ENCODE data around the gene TARBP1. TPM values are rescaled to one million over a fixed set of nuclear protein-coding genes. Genes with fewer than 3 reads are reported as not detected.

Gene TARBP1
- total and polyA plus RNA-seq, 4 donors = 11.2 to 48.7 (median 29.9) TPM

- no peak for ATAC-seq (ENCODE audit: insufficient read depth, low FRiP score)
- Histone ChIP-seq H3K4me3 (no peak overlapping the region), H3K9ac (ENCODE audit: insufficient read depth in 1 of 2, low read length in 2 of 2) (no peak overlapping the region), H3K4me1 (ENCODE audit: control insufficient read depth in 5 of 5, insufficient read depth in 5 of 5, low read length in 5 of 5) (peaks cover 0 to 2% (median 0%) of the 10 kb centered on the region in 5 donors), H3K27me3 (ENCODE audit: control insufficient read depth in 3 of 3, insufficient read depth in 3 of 3, low read length in 2 of 3) (no peaks in the 10 kb centered on the region), H3K27ac (ENCODE audit: low read depth in 1 of 2, low read length in 1 of 2) (no peak overlapping the region), H3K9me3 (ENCODE audit: control insufficient read depth in 4 of 4, insufficient read depth in 3 of 4, low read length in 3 of 4) (peaks cover 0 to 9% (median under 1%) of the 10 kb centered on the region in 4 donors), H3K36me3 (ENCODE audit: control insufficient read depth in 4 of 4, insufficient read depth in 4 of 4, low read length in 4 of 4) (peaks cover 3 to 9% (median 5%) of the 10 kb centered on the region in 4 donors)
- DNase-seq = no peak
- TF ChIP-seq, protein P1, sequence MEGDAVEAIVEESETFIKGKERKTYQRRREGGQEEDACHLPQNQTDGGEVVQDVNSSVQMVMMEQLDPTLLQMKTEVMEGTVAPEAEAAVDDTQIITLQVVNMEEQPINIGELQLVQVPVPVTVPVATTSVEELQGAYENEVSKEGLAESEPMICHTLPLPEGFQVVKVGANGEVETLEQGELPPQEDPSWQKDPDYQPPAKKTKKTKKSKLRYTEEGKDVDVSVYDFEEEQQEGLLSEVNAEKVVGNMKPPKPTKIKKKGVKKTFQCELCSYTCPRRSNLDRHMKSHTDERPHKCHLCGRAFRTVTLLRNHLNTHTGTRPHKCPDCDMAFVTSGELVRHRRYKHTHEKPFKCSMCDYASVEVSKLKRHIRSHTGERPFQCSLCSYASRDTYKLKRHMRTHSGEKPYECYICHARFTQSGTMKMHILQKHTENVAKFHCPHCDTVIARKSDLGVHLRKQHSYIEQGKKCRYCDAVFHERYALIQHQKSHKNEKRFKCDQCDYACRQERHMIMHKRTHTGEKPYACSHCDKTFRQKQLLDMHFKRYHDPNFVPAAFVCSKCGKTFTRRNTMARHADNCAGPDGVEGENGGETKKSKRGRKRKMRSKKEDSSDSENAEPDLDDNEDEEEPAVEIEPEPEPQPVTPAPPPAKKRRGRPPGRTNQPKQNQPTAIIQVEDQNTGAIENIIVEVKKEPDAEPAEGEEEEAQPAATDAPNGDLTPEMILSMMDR (IDR thresholded peaks at IDR 0.05; ENCODE audit: control extremely low read depth, extremely low read depth) = no peak
- 84 to 86% methylated on average over 6 of the region's 6 CpGs for WGBS, 2 donors
Measured at GRCh38 chr1:234437423-234438171, 41.4 kb downstream of the TARBP1 start.

DNA sequence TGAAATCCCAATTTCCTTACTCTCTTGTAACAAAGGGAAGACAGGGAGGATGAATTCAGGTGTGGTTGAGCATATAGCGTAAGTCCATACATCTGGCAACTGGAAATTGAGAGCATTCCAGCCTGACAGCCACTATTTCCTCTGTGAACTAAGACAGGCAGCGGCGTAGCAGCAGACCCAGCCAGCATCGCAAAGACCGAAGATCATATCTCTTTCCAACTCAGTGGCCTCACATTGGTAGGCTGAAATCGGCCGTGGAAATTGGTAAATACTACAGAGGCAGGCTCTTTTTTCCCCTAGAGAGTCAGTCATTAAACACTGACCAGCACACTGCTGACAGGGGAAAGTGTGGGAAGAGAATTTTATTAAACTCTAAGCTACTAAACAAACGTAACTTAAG, 43.4 kb downstream of the TARBP1 start:
- Histone ChIP-seq H3K9ac (ENCODE audit: insufficient read depth in 1 of 2, low read length in 2 of 2) (no peak overlapping the region), H3K4me1 (ENCODE audit: control insufficient read depth in 5 of 5, insufficient read depth in 5 of 5, low read length in 5 of 5) (peaks cover 0 to 2% (median 0%) of the 10 kb centered on the region in 5 donors), H3K27me3 (ENCODE audit: control insufficient read depth in 3 of 3, insufficient read depth in 3 of 3, low read length in 2 of 3) (no peaks in the 10 kb centered on the region), H3K4me3 (no peak overlapping the region), H3K36me3 (ENCODE audit: control insufficient read depth in 4 of 4, insufficient read depth in 4 of 4, low read length in 4 of 4) (peaks cover 2 to 9% (median 8%) of the 10 kb centered on the region in 4 donors), H3K9me3 (ENCODE audit: control insufficient read depth in 4 of 4, insufficient read depth in 3 of 4, low read length in 3 of 4) (peaks cover 0 to 3% (median 0%) of the 10 kb centered on the region in 4 donors), H3K27ac (ENCODE audit: low read depth in 1 of 2, low read length in 1 of 2) (no peak overlapping the region)
- 84 to 87% methylated on average over 8 of the region's 8 CpGs for WGBS, 2 donors
- ATAC-seq (ENCODE audit: insufficient read depth, low FRiP score) (no peak), DNase-seq (no peak)
- TF ChIP-seq, protein P1 (IDR thresholded peaks at IDR 0.05; ENCODE audit: control extremely low read depth, extremely low read depth) = no peak

DNA sequence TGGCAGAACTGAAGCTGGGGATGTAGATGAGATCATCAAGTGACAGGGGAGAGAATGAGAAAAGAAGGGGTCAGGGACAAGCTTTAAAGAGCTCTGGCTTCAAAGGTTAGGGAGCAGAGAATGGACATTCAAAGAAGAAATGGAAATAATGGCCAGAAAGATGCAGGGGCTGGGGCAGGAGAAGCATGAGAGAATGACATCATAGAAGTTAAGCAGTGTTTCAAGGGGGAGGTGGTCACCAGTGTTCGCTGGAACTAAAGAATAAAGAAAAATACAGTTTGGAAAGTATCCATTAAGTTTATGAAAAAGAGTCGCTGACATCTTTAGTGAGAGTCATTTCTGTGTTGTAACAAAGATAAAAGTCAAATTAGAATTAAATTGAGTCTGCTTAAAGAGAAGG, 44.3 kb downstream of the TARBP1 start:
- peaks cover 0 to 2% (median 0%) of the 10 kb centered on the region in 5 donors for H3K4me1 ChIP-seq (ENCODE audit: control insufficient read depth in 5 of 5, insufficient read depth in 5 of 5, low read length in 5 of 5)
- no peaks in the 10 kb centered on the region for H3K27me3 ChIP-seq (ENCODE audit: control insufficient read depth in 3 of 3, insufficient read depth in 3 of 3, low read length in 2 of 3)
- H3K27ac ChIP-seq (ENCODE audit: low read depth in 1 of 2, low read length in 1 of 2) = no peak overlapping the region
- TF ChIP-seq, protein P1 (IDR thresholded peaks at IDR 0.05; ENCODE audit: control extremely low read depth, extremely low read depth) = no peak
- no peak overlapping the region for H3K9ac ChIP-seq (ENCODE audit: insufficient read depth in 1 of 2, low read length in 2 of 2)
- H3K36me3 ChIP-seq (ENCODE audit: control insufficient read depth in 4 of 4, insufficient read depth in 4 of 4, low read length in 4 of 4) = peaks cover 0 to 9% (median 8%) of the 10 kb centered on the region in 4 donors
- no peak for ATAC-seq (ENCODE audit: insufficient read depth, low FRiP score)
- no peak for DNase-seq
- no peak overlapping the region for H3K4me3 ChIP-seq
- 68 to 96% methylated on average over 2 of the region's 2 CpGs for WGBS, 2 donors
- H3K9me3 ChIP-seq (ENCODE audit: control insufficient read depth in 4 of 4, insufficient read depth in 3 of 4, low read length in 3 of 4) = no peaks in the 10 kb centered on the region
